Measurements from ENCODE around the gene CD1E.

DNA sequence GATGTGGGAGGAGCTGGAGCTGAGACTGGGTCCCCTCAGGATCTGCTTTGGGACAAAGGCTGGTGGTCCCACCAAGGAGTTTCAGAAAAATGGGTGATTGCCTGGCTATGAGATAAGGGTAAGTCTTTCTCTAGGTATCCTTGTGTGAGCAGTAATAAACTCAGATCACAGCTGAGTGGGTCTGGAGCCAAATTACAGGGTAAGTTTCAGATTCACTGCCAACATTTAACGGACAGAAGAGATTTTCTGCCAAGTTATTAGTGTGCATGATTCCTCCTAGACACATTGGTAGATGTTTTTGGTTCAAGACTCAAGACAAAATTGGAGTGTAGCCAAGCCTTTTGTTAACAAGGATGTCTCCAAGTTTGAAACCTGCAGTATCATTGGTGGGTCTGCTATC lies 29.8 kb upstream of the CD1E start:
- TF ChIP-seq POLR2AphosphoS5 (IDR thresholded peaks at IDR 0.05; ENCODE audit: low read depth, low read length) (no peak), POLR2A (IDR thresholded peaks at IDR 0.05; ENCODE audit: low read depth, low read length) (no peak)
